GM23338 (cell line): ENCODE measurements around the gene UMODL1. TPM values are rescaled to one million over a fixed set of nuclear protein-coding genes. Genes with fewer than 3 reads are reported as not detected.

Experiments used
- ATAC-seq: fragments of 200-7000 bp; cut with Tn5 transposase; 3 replicates; pipeline ENCODE4 v1.9.1; 2020
- DNase-seq: peaks from one replicate; pipeline ENCODE4 v3.0.0-alpha.2; 2015; ENCODE audit warnings: low spot score
- H2AFZ ChIP-seq: fragments of 200-600 bp; sonication (generic); 2 replicates; pipeline ENCODE4 v1.8.0; 2016; ENCODE audit warnings: antibody characterized with exemption, mild to moderate bottlenecking, moderate library complexity
- H3F3A ChIP-seq: fragments of 200-600 bp; sonication (generic); replicated peaks from 2 replicates; pipeline ENCODE4 v1.8.0; 2017; ENCODE audit warnings: antibody characterized with exemption, mixed run types, low read depth
- H3K27ac ChIP-seq: fragments of 200-600 bp; sonication (generic); 2 replicates; pipeline ENCODE4 v1.6.1; 2016; ENCODE audit warnings: low read depth
- H3K27me3 ChIP-seq: fragments of 200-600 bp; sonication (generic); 2 replicates; pipeline ENCODE4 v1.8.0; 2016; ENCODE audit warnings: mild to moderate bottlenecking, mixed run types, moderate library complexity; ENCODE audit not compliant: insufficient read depth
- H3K36me3 ChIP-seq: fragments of 200-600 bp; sonication (generic); 2 replicates; pipeline ENCODE4 v1.8.0; 2016; ENCODE audit warnings: mild to moderate bottlenecking; ENCODE audit not compliant: insufficient read depth
- H3K4me1 ChIP-seq: fragments of 200-600 bp; sonication (generic); 2 replicates; pipeline ENCODE4 v1.8.0; 2016; ENCODE audit warnings: mild to moderate bottlenecking, moderate library complexity; ENCODE audit not compliant: insufficient read depth
- H3K4me2 ChIP-seq: fragments of 200-600 bp; sonication (generic); 2 replicates; pipeline ENCODE4 v1.7.1; 2017; ENCODE audit warnings: mixed run types
- H3K4me3 ChIP-seq: fragments of 200-600 bp; sonication (generic); 2 replicates; pipeline ENCODE4 v1.6.1; 2016; ENCODE audit warnings: mixed run types
- H3K79me2 ChIP-seq: fragments of 200-600 bp; sonication (generic); replicated peaks from 2 replicates; pipeline ENCODE4 v1.8.0; 2017; ENCODE audit warnings: mild to moderate bottlenecking; ENCODE audit not compliant: insufficient read depth
- H3K9me2 ChIP-seq: fragments of 200-600 bp; sonication (generic); 2 replicates; pipeline ENCODE4 v1.8.0; 2017; ENCODE audit not compliant: insufficient read depth
- H4K20me1 ChIP-seq: fragments of 200-600 bp; sonication (generic); replicated peaks from 2 replicates; pipeline ENCODE4 v1.8.0; 2017; ENCODE audit warnings: mild to moderate bottlenecking; ENCODE audit not compliant: insufficient read depth
- H3K27ac Mint-ChIP-seq: 2 replicates; pipeline ENCODE4 v1.8.0; 2020; ENCODE audit warnings: inconsistent platforms, mild to moderate bottlenecking, moderate library complexity, mixed read lengths
- H3K27me3 Mint-ChIP-seq: 3 replicates; pipeline ENCODE4 v1.8.0; 2022; ENCODE audit warnings: low read depth, mild to moderate bottlenecking, moderate library complexity, mixed read lengths, inconsistent platforms; ENCODE audit not compliant: insufficient read depth, poor library complexity
- H3K36me3 Mint-ChIP-seq: 3 replicates; pipeline ENCODE4 v1.8.0; 2021; ENCODE audit warnings: low read depth, mild to moderate bottlenecking, inconsistent platforms, moderate library complexity, mixed read lengths
- H3K4me1 Mint-ChIP-seq: 3 replicates; pipeline ENCODE4 v1.8.0; 2020; ENCODE audit warnings: mild to moderate bottlenecking, inconsistent platforms, mixed read lengths
- H3K4me3 Mint-ChIP-seq: 3 replicates; pipeline ENCODE4 v1.8.0; 2021; ENCODE audit warnings: moderate library complexity, mild to moderate bottlenecking, inconsistent platforms, mixed read lengths
- H3K9me3 Mint-ChIP-seq: 3 replicates; pipeline ENCODE4 v1.8.0; 2020; ENCODE audit warnings: moderate library complexity, mild to moderate bottlenecking, inconsistent platforms, mixed read lengths
- CREB1 ChIP-seq: fragments of 250-450 bp; sonication (Bioruptor Pico); IDR thresholded peaks from 2 replicates; pipeline ENCODE4 v1.5.0; 2020; ENCODE audit warnings: low read depth, mild to moderate bottlenecking, moderate library complexity
- ETS1 ChIP-seq: IDR thresholded peaks from 2 replicates; pipeline ENCODE4 v1.6.1; 2016; ENCODE audit warnings: antibody characterized with exemption
- EZH2 ChIP-seq: fragments of 200-600 bp; sonication (generic); IDR thresholded peaks from one replicate; pipeline ENCODE4 v1.8.0; 2017; ENCODE audit warnings: antibody characterized with exemption, mild to moderate bottlenecking, low read depth; ENCODE audit not compliant: unreplicated experiment
- EZH2phosphoT487 ChIP-seq: fragments of 200-600 bp; sonication (generic); IDR thresholded peaks from one replicate; pipeline ENCODE4 v1.8.1; 2018; ENCODE audit warnings: antibody characterized with exemption; ENCODE audit not compliant: unreplicated experiment
- JUNB ChIP-seq: IDR thresholded peaks from one replicate; pipeline ENCODE4 v1.6.1; 2016; ENCODE audit warnings: antibody characterized with exemption; ENCODE audit not compliant: unreplicated experiment
- NANOG ChIP-seq: IDR thresholded peaks from 2 replicates; pipeline ENCODE4 v1.6.1; 2016; ENCODE audit warnings: antibody characterized with exemption, borderline replicate concordance
- POLR2AphosphoS5 ChIP-seq: IDR thresholded peaks from 2 replicates; pipeline ENCODE4 v1.6.1; 2016; ENCODE audit warnings: antibody characterized with exemption, low read depth
- REST ChIP-seq: IDR thresholded peaks from one replicate; pipeline ENCODE4 v1.6.1; 2018; ENCODE audit warnings: antibody characterized with exemption; ENCODE audit not compliant: unreplicated experiment
- STAT1 ChIP-seq: IDR thresholded peaks from one replicate; pipeline ENCODE4 v1.6.1; 2016; ENCODE audit warnings: antibody characterized with exemption; ENCODE audit not compliant: unreplicated experiment
- ZNF114 ChIP-seq: fragments of 250-450 bp; sonication (Bioruptor Pico); IDR thresholded peaks from 2 replicates; pipeline ENCODE4 v1.5.0; 2020; ENCODE audit warnings: mild to moderate bottlenecking, moderate library complexity
- ZNF331 ChIP-seq: fragments of 250-450 bp; sonication (Bioruptor Pico); IDR thresholded peaks from 2 replicates; pipeline ENCODE4 v1.5.0; 2020; ENCODE audit warnings: low read depth, mild to moderate bottlenecking, moderate library complexity
- ZNF462 ChIP-seq: fragments of 250-450 bp; sonication (Bioruptor Pico); IDR thresholded peaks from 2 replicates; pipeline ENCODE4 v1.5.0; 2020; ENCODE audit warnings: mild to moderate bottlenecking, moderate library complexity
- polyA plus RNA-seq: library from polyadenylated mRNA; unstranded; fragments of >200 nt; fragmentation: Nextera tagmentation; extraction: Ambion mirVana; gene quantifications from 2 replicates; pipeline ENCODE4 v1.2.1, GENCODE V29; 2016
- total RNA-seq: library from RNA; depleted of rRNA; stranded (reverse); fragments of >200 nt; shearing (Covaris generic); gene quantifications from 2 replicates; pipeline ENCODE4 v1.2.3, GENCODE V29; 2014

The UMODL1 gene
- total and polyA plus RNA-seq, 2 experiments from 2014 or later = not detected

GRCh38 chr21:42142627-42143026 lies 71.5 kb downstream of the UMODL1 start (continued):
- TF ChIP-seq EZH2phosphoT487 (no peak), REST (no peak), POLR2AphosphoS5 (no peak), NANOG (no peak), STAT1 (no peak), ZNF114 (CRISPR knock-in tag) (no peak), EZH2 (no peak), JUNB (no peak), CREB1 (CRISPR knock-in tag) (no peak)

GRCh38 chr21:42143111-42143510 lies 72.0 kb downstream of the UMODL1 start:
- Histone ChIP-seq H3K4me1 (peaks cover 3% of the 10 kb centered on the region; the same call in 1 of the 2 replicates), H4K20me1 (no peaks in the 10 kb centered on the region), H3K79me2 (no peaks in the 10 kb centered on the region), H3K4me2 (no peak overlapping the region), H3K4me3 (no peak overlapping the region), H2AFZ (no peak overlapping the region), H3F3A (no peaks in the 10 kb centered on the region), H3K9me2 (no peaks in the 10 kb centered on the region), H3K27me3 (no peaks in the 10 kb centered on the region), H3K27ac (no peak overlapping the region), H3K36me3 (no peaks in the 10 kb centered on the region)
- Mint-ChIP-seq H3K9me3 (no peaks in the 10 kb centered on the region; the same call in 2 of the 3 replicates), H3K4me1 (peaks cover 4% of the 10 kb centered on the region; the same call in 1 of the 3 replicates), H3K4me3 (no peak overlapping the region), H3K27me3 (peaks cover 13% of the 10 kb centered on the region), H3K36me3 (no peaks in the 10 kb centered on the region), H3K27ac (no peak overlapping the region)
- DNase-seq = no peak
- no peak for ATAC-seq
- TF ChIP-seq JUNB (no peak), CREB1 (CRISPR knock-in tag) (no peak), STAT1 (no peak), EZH2 (no peak), EZH2phosphoT487 (no peak), ZNF462 (CRISPR knock-in tag) (no peak), NANOG (no peak), ETS1 (no peak), POLR2AphosphoS5 (no peak), ZNF114 (CRISPR knock-in tag) (no peak), ZNF331 (no peak)
